ENCODE data around the gene WNT11.

GRCh38 chr11:76163289-76163880, 42.9 kb downstream of the WNT11 start:
- TF ChIP-seq CTCF (IDR thresholded peaks at IDR 0.05) (no peak), POLR2A (IDR thresholded peaks at IDR 0.05) (no peak)

Data from adrenal gland (tissue), 5 donors.